NOMO-1 treated with dmso at 0.1 percent for 144 hours (cell line): Measurements from ENCODE around the gene COQ8A.

Experiments
- DNase-seq: peaks from one replicate; lab custom pipeline; 2025; ENCODE audit not compliant: unreplicated experiment; lab: John Stamatoyannopoulos, UW

COQ8A gene

DNA sequence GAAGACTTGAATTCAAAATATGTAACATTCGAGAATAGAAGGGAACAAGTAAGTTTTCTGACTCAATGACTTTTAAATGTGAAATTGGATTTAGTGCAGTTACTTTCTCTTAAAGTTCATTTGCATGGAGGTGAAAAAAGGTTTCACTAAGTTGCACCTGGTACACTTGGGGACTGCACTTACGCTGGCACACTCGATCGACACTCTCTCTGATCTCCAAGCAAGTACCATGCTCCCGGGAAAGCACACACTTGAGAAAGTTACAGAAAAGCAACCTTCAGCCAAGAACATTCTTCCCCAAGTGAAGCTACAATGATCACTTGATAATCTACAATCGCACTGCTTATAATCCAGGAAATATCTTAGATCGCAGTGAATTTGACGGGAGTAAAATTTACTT is 63.1 kb downstream of the COQ8A start:
- no peak for DNase-seq

DNA sequence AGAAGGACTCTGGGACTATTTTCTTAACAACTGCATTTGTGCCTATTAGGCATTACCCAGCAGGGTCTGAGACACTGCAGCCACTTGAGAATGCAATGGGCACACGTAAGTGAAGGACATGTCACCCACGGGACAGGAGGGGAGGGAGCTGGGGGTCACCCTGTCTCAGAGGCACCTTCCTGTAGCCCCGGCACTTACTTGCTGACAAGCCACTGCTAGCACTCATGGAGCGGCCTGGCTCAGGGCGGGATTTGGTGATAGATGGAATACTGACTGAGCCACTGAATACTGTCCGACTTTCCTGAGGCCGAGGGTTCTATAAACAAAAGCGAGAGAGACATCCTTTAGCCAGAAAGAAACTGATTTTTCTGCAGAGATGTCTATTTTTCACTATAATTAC is 64.7 kb downstream of the COQ8A start:
- DNase-seq, result no peak

DNA sequence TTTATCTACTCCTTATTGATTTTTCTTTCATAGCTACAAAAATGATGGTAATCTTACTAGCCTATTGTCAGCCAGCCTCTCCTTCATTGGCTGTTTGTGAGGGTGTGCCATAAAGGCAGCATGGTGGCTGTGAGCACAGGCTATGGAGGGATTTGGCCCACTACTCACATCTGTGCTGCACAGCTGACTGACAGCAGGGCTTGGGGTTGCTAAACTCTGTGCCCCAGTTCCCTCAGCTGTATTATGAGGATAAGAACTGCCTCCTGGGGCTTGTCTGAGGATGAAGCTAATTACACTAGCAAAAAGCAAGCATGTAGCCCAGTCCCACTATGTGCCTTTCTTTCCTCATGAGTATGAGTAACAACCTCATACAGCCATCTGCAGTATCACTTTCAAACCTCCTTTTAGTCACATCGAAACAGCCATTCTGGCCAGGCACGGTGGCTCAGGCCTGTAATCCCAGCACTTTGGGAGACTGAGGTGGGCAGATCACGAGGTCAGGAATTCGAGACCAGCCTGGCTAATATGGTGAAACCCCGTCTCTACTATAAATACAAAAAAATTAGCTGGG is 66.2 kb downstream of the COQ8A start:
- no peak for DNase-seq

DNA sequence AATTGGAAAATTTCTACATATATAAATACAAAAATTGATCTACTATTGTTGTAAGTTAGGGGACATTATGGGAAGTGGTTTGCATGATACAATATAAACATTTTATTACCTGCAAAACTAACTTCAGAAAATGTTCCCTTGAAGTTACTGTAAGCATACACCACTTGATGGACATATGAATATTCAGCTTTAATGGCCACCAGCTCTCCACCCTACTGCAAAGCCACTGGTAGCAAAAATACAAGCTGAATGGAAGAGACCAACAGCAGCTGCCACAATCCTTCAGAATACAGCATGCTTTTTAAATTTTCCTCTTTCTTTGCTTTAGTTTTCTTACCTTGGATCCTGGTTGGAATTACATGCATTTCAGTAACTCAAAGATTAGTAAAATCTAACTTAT is 69.8 kb downstream of the COQ8A start:
- DNase-seq, result no peak

DNA sequence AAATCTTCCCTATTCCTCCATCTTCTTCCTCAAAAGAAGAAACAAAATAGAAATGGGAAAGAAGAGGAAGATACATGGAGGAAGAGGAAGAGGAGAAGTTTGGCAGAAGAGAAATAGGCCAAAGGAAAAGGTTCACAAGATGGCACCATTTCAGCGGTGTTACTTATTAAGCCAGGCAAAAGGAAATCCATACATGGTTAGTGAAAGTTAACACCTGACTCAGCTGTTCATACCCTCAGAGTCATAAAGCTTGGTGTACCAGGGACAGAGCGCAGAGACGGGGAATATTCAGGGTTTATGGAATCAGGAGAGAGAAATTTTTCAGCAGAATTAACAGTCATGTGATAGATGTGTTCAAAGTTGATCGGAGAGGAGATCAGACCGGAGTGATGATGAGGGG is 70.6 kb downstream of the COQ8A start:
- no peak for DNase-seq

DNA sequence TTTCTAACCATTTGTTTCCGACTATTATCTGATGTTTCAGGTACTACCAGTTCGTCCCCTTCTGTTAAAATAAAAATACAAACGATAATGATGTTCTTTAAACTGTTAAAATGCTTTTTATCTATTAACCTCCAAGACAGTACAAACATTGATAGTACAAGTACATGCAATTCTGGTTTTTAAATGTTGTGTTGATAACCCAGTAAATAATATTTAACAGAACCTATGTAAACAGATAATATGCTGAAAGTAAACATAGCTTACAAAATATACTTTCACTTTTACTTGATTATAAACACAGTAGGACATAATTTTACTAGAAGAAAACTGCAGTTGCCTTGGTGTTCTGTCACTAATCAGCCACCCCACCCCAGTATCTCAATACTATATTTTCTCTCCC is 76.9 kb downstream of the COQ8A start:
- no peak for DNase-seq

DNA sequence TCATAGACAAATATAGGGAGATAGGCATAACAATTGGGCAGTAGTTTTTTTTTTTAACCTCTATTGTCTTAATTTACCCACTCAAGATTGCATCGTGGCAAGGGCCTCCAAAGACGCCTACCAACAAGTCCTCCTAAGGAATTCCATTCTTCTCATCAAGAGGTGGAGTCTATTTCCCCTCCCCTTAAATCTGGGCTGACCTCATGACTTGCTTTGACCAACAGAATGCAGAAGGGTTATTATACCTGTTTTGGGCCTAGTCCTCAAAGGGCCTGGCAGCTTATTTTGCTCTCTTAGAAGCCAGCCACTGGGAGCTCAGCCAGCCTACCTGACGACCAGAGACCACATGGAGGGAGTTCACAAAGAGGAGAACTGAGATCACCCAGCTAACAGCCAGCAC is 92.3 kb downstream of the COQ8A start:
- DNase-seq, result no peak

DNA sequence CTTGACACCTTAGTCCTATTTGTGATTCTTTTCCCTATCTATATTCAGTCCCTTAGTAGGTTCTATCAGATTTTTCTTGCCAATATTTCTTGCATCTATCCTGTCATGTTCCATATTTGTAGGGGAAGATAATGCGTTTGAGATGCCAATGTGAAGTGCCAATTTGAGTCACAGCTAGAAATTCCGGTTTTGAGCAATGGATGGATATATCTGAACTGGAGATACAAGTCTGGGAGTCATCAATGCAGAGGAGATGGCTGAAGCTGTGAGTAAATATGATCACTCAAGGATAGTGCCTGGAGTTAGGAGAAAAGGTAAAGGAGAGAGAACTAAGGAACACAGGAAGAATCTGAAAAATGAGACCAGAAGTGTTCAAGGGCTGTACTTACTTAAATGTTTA is 93.8 kb downstream of the COQ8A start:
- no peak for DNase-seq

DNA sequence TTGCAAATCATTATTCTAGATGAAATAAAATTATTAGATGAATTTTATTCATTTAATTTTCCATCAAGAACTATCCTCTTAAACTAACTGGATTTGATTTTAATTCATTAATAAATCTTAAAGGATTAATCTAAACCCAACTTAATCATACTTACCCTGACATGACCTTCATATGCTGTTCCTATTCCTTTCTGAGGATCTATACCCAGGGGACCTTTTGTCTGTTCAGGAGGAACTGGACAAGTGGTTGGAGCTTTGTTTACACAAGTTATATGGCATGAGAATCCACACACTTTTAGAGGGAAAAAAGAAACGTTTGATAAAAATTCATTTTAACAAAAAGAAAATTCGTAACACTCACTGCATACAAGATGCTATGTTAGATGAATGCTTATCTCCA is 95.2 kb downstream of the COQ8A start:
- DNase-seq, result no peak

DNA sequence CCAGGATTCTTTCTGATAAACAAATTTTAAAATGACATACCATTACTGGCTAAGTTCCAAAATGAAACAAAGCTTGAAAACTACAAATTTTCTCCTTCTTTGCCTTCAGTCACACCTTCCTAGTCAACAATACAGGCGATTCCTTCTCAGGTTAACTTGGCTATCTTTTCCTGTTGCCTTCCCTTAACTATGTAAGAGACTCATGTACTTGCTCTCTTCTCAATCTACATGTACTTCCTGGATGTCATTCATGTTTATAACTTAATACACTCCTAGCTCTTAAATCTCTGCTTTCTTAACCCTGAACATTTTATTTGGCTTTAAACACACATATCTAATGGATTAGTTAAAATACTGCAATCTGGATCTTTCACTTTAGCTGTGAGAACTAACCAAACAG is 97.0 kb downstream of the COQ8A start:
- no peak for DNase-seq
